ENCODE results near the gene NCOR1. TPM values are rescaled to one million over a fixed set of nuclear protein-coding genes. Genes with fewer than 3 reads are reported as not detected.
"Not testable (repeated sequence)": the region's sequence is repeated elsewhere in the genome, so short reads cannot be mapped to it uniquely, and the experiment has no call there.

NCOR1 gene
- total RNA-seq, 5 donors from 2014 or later (not counting 1 experiment from before 2014, with no cell fraction given), result 134 to 173 (median 152) TPM

DNA sequence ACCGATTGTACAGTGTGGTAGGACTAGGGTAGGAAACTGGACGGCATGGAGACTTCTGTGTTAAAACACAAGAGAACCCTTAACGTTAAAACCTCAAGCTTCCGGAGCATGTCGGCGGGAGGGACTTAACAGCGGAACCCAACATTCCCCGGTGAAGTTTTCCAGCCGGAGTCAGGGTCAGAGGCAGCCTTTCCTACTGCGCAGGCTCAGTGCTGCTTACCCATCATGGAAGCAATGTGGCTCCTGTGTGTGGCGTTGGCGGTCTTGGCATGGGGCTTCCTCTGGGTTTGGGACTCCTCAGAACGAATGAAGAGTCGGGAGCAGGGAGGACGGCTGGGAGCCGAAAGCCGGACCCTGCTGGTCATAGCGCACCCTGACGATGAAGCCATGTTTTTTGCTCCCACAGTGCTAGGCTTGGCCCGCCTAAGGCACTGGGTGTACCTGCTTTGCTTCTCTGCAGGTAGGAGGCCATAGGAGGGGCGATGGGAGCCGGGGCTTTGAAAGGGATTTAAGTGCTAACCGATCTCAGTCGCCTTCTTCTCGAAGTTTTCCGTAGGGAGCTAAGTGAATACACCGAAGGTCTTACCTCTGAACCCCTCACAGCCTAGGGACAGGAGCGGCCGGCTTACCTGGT lies 1.8 kb upstream of the NCOR1 start, which contains the start of gene PIGL:
Gene PIGL, plus strand, starts transcription at position 209 of the 634 bp plus-strand sequence. Its CDS starts 17 bp downstream, at position 226.
- CTCF ChIA-PET, result interaction anchor here in 1 of 2 donors (0.6 kb wide), 1 partner anchor 54 kb away, joined by 4 read pairs; no protein-coding TSS in a partner anchor
- Mint-ChIP-seq H3K27me3 (no peaks in the 10 kb centered on the region), H3K27ac (peak within 1 kb of the TSS; percentile 94 to 97), H3K4me1 (peaks cover 42 to 51% (median 50%) of the 10 kb centered on the region in 3 donors), H3K4me3 (peak within 1 kb of the TSS; percentile 88 to 97 (median 89)), H3K9me3 (no peaks in the 10 kb centered on the region), H3K36me3 (no peaks in the 10 kb centered on the region)
- Histone ChIP-seq H3K4me3 (ENCODE audit: control insufficient read depth in 1 of 2, extremely low read depth in 1 of 2, low read length in 1 of 2) (peak within 1 kb of the TSS; percentile 73 to 82), H3K4me1 (ENCODE audit: control insufficient read depth in 1 of 2, extremely low read depth in 1 of 2, insufficient read depth in 2 of 2, low read length in 2 of 2) (peaks cover 28 to 30% of the 10 kb centered on the region in 2 experiments), H3K27ac (ENCODE audit: low read length) (peak within 1 kb of the TSS; percentile 70), H3K9me3 (no peaks in the 10 kb centered on the region), H3K27me3 (replicated peaks in 1 of 2; ENCODE audit: control insufficient read depth in 2 of 2, extremely low read depth in 1 of 2, insufficient read depth in 2 of 2, low read length in 1 of 2) (no peaks in the 10 kb centered on the region), H3K36me3 (ENCODE audit: control insufficient read depth in 2 of 2, extremely low read depth in 1 of 2, insufficient read depth in 1 of 2, low read length in 1 of 2) (peaks cover 0 to under 1% of the 10 kb centered on the region in 2 donors)
- DNase-seq (peak; percentile 52 to 92 (median 63)), ATAC-seq (replicated peaks in 1 of 4) (peak; percentile 55 to 58 (median 56))
- POLR2A ChIA-PET, result interaction anchor here (0.5 to 0.6 kb wide), 2 partner anchors 164 to 235 kb away, joined by 4 to 7 read pairs; partner anchors contain the start of gene UBB (in 1 of the 2)
- under 1% methylated on average over 17 of the region's 29 CpGs for whole genome bisulfite sequencing (ENCODE audit: insufficient coverage)

- not testable (repeated sequence) for DNase-seq; H3K9me3 ChIP-seq; H3K27me3 Mint-ChIP-seq; ATAC-seq (replicated peaks in 1 of 4); H3K36me3 ChIP-seq (ENCODE audit: control insufficient read depth in 2 of 2, extremely low read depth in 1 of 2, insufficient read depth in 1 of 2, low read length in 1 of 2); H3K9me3 Mint-ChIP-seq; H3K36me3 Mint-ChIP-seq; H3K27me3 ChIP-seq (replicated peaks in 1 of 2; ENCODE audit: control insufficient read depth in 2 of 2, extremely low read depth in 1 of 2, insufficient read depth in 2 of 2, low read length in 1 of 2)
- H3K27ac ChIP-seq (ENCODE audit: low read length), result peak overlapping the region; percentile 43
- H3K4me1 Mint-ChIP-seq, result peaks cover 46 to 51% (median 50%) of the 10 kb centered on the region in 3 donors
- ChIA-PET POLR2A (interaction anchor here in 1 of 2 donors (0.6 kb wide), 1 partner anchor 1911 kb away, joined by 6 read pairs; no protein-coding TSS in a partner anchor), CTCF (interaction anchor here in 1 of 2 donors (0.9 kb wide), 1 partner anchor 218 kb away, joined by 6 read pairs; no protein-coding TSS in a partner anchor)
- peak overlapping the region; percentile 88 to 97 (median 89) for H3K4me3 Mint-ChIP-seq
- WGBS (ENCODE audit: insufficient coverage), result 96% methylated on average over 9 of the region's 38 CpGs
- H3K27ac Mint-ChIP-seq, result peak overlapping the region; percentile 94 to 97
- H3K4me3 ChIP-seq (ENCODE audit: control insufficient read depth in 1 of 2, extremely low read depth in 1 of 2, low read length in 1 of 2), result peak overlapping the region; percentile 73 to 82
- H3K4me1 ChIP-seq (ENCODE audit: control insufficient read depth in 1 of 2, extremely low read depth in 1 of 2, insufficient read depth in 2 of 2, low read length in 2 of 2), result peaks cover 28 to 35% of the 10 kb centered on the region in 2 experiments
These were observed 1.1 kb upstream of the NCOR1 start for GRCh38 chr17:16216341-16217001.

- whole genome bisulfite sequencing (ENCODE audit: insufficient coverage), result 45% methylated on average over 22 of the region's 22 CpGs
These were observed 607 bp upstream of the NCOR1 start for GRCh38 chr17:16215965-16216316.

DNA sequence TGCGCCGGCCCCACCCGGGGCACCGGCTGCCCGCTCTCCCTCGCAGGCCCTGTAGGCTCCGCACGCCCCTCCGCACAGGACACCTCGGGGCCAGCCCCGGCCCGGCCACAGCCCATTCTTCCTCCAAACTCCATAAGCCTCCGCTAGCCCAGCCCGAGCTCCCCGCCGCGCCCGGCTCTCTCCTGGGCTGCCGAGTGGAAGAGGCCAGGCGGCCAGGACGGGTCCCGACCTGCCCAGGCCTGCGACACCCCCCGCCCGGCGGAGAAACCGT lies 397 bp downstream of the NCOR1 start:
- POLR2A ChIA-PET, result interaction anchor here in 1 of 2 donors (0.6 kb wide), 1 partner anchor 167 kb away, joined by 5 read pairs; no protein-coding TSS in a partner anchor

More at GRCh38 chr17:16215965-16216316, 607 bp upstream of the NCOR1 start:
- H3K36me3 ChIP-seq (ENCODE audit: control insufficient read depth in 2 of 2, extremely low read depth in 1 of 2, insufficient read depth in 1 of 2, low read length in 1 of 2), result no peaks in the 10 kb centered on the region
- peak overlapping the region; percentile 82 to 97 for H3K27ac Mint-ChIP-seq
- peaks cover 28 to 35% of the 10 kb centered on the region in 2 experiments for H3K4me1 ChIP-seq (ENCODE audit: control insufficient read depth in 1 of 2, extremely low read depth in 1 of 2, insufficient read depth in 2 of 2, low read length in 2 of 2)
- POLR2A ChIA-PET, result interaction anchor here in 1 of 2 donors (0.6 kb wide), 1 partner anchor 1910 kb away, joined by 6 read pairs; no protein-coding TSS in a partner anchor
- no peaks in the 10 kb centered on the region for H3K27me3 ChIP-seq (replicated peaks in 1 of 2; ENCODE audit: control insufficient read depth in 2 of 2, extremely low read depth in 1 of 2, insufficient read depth in 2 of 2, low read length in 1 of 2)
- H3K27me3 Mint-ChIP-seq, result no peaks in the 10 kb centered on the region
- peak overlapping the region; percentile 70 for H3K27ac ChIP-seq (ENCODE audit: low read length)
- ATAC-seq (replicated peaks in 1 of 4) (no peak), DNase-seq (peak in 18 of 35 experiments; percentile 0 to 42 (median 6))
- H3K4me1 Mint-ChIP-seq, result peaks cover 49 to 54% (median 53%) of the 10 kb centered on the region in 3 donors
- H3K36me3 Mint-ChIP-seq, result no peaks in the 10 kb centered on the region
- H3K4me3 ChIP-seq (ENCODE audit: control insufficient read depth in 1 of 2, extremely low read depth in 1 of 2, low read length in 1 of 2), result peak overlapping the region; percentile 73 to 82
- peak overlapping the region; percentile 88 to 97 (median 89) for H3K4me3 Mint-ChIP-seq
- CTCF ChIA-PET, result interaction anchor here in 1 of 2 donors (0.8 to 0.9 kb wide), 2 partner anchors 137 to 217 kb away, joined by 3 to 6 read pairs; no protein-coding TSS in a partner anchor
- H3K9me3 Mint-ChIP-seq, result no peaks in the 10 kb centered on the region
- H3K9me3 ChIP-seq, result no peaks in the 10 kb centered on the region

DNA sequence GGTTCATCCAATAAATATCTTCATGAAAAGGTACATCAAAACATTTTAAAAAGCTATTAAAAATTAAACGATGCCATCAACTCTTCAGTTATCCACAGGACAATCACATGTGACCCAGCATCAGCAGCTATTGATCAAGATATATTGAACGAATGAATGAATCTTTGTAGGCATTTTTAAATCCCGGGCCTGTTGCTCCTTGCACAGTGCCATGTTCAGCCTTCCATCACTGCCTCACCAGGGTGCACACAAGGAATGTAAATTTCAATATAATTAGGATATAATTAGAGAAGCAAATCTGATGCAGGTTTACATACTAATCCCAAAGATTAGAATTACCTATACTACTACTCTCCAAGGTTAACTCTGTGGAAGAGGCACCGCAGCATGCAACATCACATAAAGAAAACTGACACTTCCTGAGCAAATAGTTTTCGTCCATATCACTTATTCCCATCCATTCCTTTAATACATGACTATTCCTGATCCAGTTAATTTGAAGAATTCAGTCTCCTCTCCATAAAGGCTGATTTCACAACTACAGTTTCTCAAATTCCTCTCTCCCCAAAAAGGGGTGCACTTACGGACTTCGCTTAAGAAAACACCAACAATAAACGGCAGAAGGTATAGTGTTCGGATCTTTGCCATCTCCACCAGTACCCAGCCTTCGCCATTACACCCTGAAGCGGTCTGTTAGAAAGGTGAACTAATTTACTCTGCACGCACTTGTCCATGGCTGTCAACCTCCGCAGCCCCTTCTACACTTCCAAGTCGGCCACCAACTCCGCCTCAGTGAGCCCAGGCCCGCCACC lies 938 bp downstream of the NCOR1 start:
- H3K36me3 Mint-ChIP-seq, result no peaks in the 10 kb centered on the region
- peak overlapping the region; percentile 73 to 82 for H3K4me3 ChIP-seq (ENCODE audit: control insufficient read depth in 1 of 2, extremely low read depth in 1 of 2, low read length in 1 of 2)
- peak overlapping the region; percentile 88 to 94 (median 89) for H3K4me3 Mint-ChIP-seq
- H3K27me3 ChIP-seq (replicated peaks in 1 of 2; ENCODE audit: control insufficient read depth in 2 of 2, extremely low read depth in 1 of 2, insufficient read depth in 2 of 2, low read length in 1 of 2), result no peaks in the 10 kb centered on the region
- peaks cover 28 to 37% of the 10 kb centered on the region in 2 experiments for H3K4me1 ChIP-seq (ENCODE audit: control insufficient read depth in 1 of 2, extremely low read depth in 1 of 2, insufficient read depth in 2 of 2, low read length in 2 of 2)
- no peaks in the 10 kb centered on the region for H3K9me3 ChIP-seq
- H3K4me1 Mint-ChIP-seq, result peaks cover 49 to 60% (median 55%) of the 10 kb centered on the region in 3 donors
- no peaks in the 10 kb centered on the region for H3K36me3 ChIP-seq (ENCODE audit: control insufficient read depth in 2 of 2, extremely low read depth in 1 of 2, insufficient read depth in 1 of 2, low read length in 1 of 2)
- H3K27ac ChIP-seq (ENCODE audit: low read length), result peak overlapping the region; percentile 16
- H3K27me3 Mint-ChIP-seq, result no peaks in the 10 kb centered on the region
- DNase-seq (peak in 3 of 35 experiments; percentile 1 to 7 (median 3)), ATAC-seq (replicated peaks in 1 of 4) (peak in 1 of 4 experiments; percentile 18)
- ChIA-PET POLR2A (interaction anchor here in 1 of 2 donors (0.5 to 0.6 kb wide), 2 partner anchors 9 to 168 kb away, joined by 3 to 5 read pairs; no protein-coding TSS in a partner anchor), CTCF (interaction anchor here (0.5 to 0.9 kb wide), 2 partner anchors 125 to 224 kb away, joined by 3 to 4 read pairs; no protein-coding TSS in a partner anchor)
- WGBS (ENCODE audit: insufficient coverage), result 0% methylated on average over 12 of the region's 16 CpGs
- peak overlapping the region; percentile 86 to 92 for H3K27ac Mint-ChIP-seq
- no peaks in the 10 kb centered on the region for H3K9me3 Mint-ChIP-seq

More for the DNA sequence above, 397 bp downstream of the NCOR1 start:
- no peaks in the 10 kb centered on the region for H3K9me3 Mint-ChIP-seq
- no peaks in the 10 kb centered on the region for H3K27me3 ChIP-seq (replicated peaks in 1 of 2; ENCODE audit: control insufficient read depth in 2 of 2, extremely low read depth in 1 of 2, insufficient read depth in 2 of 2, low read length in 1 of 2)
- CTCF ChIA-PET, result interaction anchor here in 1 of 2 donors (0.6 to 0.8 kb wide), 2 partner anchors 49 to 138 kb away, joined by 3 read pairs; no protein-coding TSS in a partner anchor
- peaks cover 49 to 58% (median 55%) of the 10 kb centered on the region in 3 donors for H3K4me1 Mint-ChIP-seq
- DNase-seq (peak in 14 of 35 experiments; percentile 0 to 42 (median 7)), ATAC-seq (replicated peaks in 1 of 4) (peak; percentile 31 to 34 (median 32))
- H3K9me3 ChIP-seq, result no peaks in the 10 kb centered on the region
- no peaks in the 10 kb centered on the region for H3K36me3 ChIP-seq (ENCODE audit: control insufficient read depth in 2 of 2, extremely low read depth in 1 of 2, insufficient read depth in 1 of 2, low read length in 1 of 2)
- H3K36me3 Mint-ChIP-seq, result no peaks in the 10 kb centered on the region
- H3K4me1 ChIP-seq (ENCODE audit: control insufficient read depth in 1 of 2, extremely low read depth in 1 of 2, insufficient read depth in 2 of 2, low read length in 2 of 2), result peaks cover 28 to 36% of the 10 kb centered on the region in 2 experiments
- H3K27ac ChIP-seq (ENCODE audit: low read length), result peak overlapping the region; percentile 16
- peak overlapping the region; percentile 88 to 94 (median 89) for H3K4me3 Mint-ChIP-seq
- 1% methylated on average over 27 of the region's 27 CpGs for WGBS (ENCODE audit: insufficient coverage)
- peak overlapping the region; percentile 73 to 82 for H3K4me3 ChIP-seq (ENCODE audit: control insufficient read depth in 1 of 2, extremely low read depth in 1 of 2, low read length in 1 of 2)
- H3K27me3 Mint-ChIP-seq, result no peaks in the 10 kb centered on the region
- H3K27ac Mint-ChIP-seq, result peak overlapping the region; percentile 86 to 92
